AG10803 (cell line): ENCODE data around the gene SFMBT1.

Experiments
- DNase-seq: peaks from one replicate; pipeline ENCODE4 v3.0.0; 2010; ENCODE audit warnings: low read depth
- H3K4me3 ChIP-seq: 2 replicates; pipeline ENCODE4 v1.5.1; 2011; ENCODE audit warnings: mild to moderate bottlenecking, low read length, control low read depth
- TF ChIP-seq, protein P1 (sequence below): conservative IDR thresholded peaks from 2 replicates; pipeline ENCODE4 v1.5.1; 2011; ENCODE audit warnings: mild to moderate bottlenecking, low read length, control low read depth, inconsistent platforms

SFMBT1 gene

DNA sequence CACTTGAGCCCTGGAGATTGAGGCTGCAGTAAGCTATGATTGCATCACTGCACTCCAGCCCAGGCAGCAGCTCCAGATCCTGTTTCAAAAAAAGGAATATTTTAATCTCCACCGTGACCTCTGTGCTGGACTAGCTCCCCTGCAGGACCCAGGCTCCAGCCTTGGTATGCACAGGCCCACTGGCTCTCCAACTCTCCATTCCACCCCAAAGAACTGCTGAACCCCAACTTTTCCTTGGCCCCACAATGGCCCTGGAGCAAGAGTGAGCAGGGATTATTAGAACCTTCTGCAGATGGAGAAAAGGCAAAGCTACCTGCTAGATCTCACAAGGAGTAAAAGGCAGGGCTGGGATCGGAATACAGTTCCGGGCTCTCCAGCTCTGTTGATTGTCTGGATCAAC lies 32.8 kb upstream of the SFMBT1 start:
- DNase-seq: no peak
- TF ChIP-seq, protein P1, sequence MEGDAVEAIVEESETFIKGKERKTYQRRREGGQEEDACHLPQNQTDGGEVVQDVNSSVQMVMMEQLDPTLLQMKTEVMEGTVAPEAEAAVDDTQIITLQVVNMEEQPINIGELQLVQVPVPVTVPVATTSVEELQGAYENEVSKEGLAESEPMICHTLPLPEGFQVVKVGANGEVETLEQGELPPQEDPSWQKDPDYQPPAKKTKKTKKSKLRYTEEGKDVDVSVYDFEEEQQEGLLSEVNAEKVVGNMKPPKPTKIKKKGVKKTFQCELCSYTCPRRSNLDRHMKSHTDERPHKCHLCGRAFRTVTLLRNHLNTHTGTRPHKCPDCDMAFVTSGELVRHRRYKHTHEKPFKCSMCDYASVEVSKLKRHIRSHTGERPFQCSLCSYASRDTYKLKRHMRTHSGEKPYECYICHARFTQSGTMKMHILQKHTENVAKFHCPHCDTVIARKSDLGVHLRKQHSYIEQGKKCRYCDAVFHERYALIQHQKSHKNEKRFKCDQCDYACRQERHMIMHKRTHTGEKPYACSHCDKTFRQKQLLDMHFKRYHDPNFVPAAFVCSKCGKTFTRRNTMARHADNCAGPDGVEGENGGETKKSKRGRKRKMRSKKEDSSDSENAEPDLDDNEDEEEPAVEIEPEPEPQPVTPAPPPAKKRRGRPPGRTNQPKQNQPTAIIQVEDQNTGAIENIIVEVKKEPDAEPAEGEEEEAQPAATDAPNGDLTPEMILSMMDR: no peak
- H3K4me3 ChIP-seq: no peak overlapping the region

DNA sequence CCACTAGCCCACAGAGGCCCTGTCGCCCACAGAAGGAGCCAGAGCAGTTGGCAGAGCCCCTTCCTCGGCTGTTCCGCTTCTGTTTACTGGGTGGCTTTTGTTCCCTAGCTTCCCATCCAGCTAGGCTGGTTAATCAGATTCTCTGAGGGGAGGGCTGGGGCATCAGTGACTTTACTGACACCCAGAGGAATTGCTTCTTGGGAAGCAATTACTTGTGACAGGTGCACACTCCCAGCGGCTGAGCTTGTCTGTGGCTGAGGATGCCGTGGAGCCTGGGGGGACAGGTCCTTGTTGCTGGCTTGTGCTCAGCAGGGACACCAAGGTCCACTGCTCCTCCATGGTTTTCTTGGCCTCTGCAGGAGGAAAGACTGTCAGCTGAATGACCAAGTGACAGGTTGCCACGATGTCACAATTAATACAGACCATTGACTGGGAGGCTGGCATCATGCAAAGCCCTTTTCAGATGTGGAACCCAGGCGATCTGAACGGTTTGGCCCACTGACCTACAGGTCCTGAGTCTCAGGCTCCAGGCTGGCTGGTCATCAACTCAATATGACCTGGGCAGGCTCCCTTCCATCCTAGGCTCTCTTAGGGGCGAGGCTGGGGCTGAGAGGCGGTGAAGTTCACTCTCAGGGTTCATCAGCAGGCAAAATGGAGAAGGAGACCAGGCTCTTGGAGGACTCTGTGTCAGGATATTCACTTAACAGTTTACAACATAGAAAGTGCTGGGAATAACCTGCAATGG lies 31.8 kb upstream of the SFMBT1 start:
- no peak overlapping the region for H3K4me3 ChIP-seq
- TF ChIP-seq, protein P1: no peak
- DNase-seq: no peak

DNA sequence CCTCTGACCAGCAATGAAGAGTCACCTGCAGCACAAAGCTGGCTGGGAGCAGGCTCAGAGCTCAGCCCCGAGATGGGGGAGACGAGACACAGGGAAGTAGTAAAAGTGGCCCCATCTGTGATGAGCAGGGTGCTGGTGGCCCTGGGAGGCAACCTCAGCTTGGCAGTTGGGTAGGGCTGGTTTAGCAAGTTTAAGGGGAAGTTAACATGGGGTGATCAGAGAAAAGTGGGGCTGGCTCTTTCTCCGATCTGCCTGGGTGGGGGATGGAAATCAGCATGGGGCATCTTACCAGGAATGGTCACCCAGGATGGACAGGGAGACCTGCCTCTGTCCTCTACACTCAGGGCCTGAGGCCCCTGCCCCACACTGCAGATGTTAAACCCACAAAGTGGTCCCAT lies 29.9 kb upstream of the SFMBT1 start:
- H3K4me3 ChIP-seq: no peak overlapping the region
- no peak for DNase-seq
- TF ChIP-seq, protein P1: no peak

DNA sequence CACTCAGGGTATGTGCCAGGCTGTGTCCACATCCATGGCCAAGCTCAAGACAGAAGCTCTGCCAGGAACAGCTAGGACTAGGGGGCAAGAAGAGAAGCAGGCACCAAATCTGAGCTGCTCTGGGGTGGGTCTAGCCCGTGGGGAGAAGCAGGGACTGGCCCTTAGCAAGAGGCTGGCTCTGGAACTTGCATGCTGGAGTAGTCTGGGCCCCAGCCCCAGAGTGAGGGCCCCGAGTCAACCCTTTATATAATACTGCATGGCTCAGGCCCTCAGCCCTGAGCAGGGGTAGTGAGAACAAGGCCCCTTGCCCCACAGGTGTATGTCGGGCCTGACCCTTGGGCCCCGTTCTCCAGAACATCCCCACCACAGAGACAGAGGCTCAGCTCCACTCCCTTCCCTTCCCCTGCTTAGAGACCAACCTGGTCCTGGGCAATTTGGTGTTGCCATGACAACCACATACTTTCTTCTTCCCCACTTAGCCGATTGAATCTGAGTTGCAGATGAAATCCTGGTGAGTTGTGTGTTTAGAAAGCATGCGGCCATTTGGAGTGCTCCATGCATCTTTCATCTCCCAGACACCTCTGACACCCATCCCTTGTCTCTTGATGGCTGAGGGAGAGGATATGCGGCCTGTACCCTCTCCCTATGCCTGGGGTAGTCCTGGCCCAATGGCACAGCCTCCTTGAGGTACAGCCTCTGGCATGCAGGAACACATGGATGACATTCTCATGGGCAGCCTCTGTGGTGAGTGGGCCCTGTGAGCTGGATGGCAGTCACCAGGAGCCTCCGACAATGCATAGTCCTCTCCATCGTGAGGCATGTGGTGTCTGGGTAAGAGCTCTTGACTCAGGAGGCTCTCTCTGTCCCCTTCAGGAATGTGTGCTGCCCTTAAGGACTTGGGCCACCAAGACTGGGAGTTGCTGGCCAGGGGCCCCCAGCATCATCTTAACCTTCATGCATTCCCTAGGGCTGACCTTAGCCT lies 29.2 kb upstream of the SFMBT1 start:
- no peak overlapping the region for H3K4me3 ChIP-seq
- DNase-seq: no peak
- TF ChIP-seq, protein P1: no peak

DNA sequence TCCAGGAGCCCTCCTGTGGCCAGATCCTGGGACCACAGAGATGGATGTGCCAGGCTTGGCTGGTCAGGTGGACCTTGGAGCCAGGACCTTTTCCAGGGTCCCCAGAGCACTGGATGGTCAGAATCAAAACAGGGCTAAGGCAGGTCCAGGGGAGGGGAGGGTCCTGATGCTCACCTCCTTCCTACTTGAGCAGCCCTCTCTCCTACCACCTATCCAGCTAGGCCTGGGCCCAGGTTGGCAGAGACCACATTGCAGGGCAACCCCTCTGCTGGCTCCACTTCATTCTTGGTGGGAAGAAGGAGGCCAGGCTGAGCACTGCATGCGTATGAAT lies 28.5 kb upstream of the SFMBT1 start:
- DNase-seq: no peak
- no peak overlapping the region for H3K4me3 ChIP-seq
- TF ChIP-seq, protein P1: no peak

DNA sequence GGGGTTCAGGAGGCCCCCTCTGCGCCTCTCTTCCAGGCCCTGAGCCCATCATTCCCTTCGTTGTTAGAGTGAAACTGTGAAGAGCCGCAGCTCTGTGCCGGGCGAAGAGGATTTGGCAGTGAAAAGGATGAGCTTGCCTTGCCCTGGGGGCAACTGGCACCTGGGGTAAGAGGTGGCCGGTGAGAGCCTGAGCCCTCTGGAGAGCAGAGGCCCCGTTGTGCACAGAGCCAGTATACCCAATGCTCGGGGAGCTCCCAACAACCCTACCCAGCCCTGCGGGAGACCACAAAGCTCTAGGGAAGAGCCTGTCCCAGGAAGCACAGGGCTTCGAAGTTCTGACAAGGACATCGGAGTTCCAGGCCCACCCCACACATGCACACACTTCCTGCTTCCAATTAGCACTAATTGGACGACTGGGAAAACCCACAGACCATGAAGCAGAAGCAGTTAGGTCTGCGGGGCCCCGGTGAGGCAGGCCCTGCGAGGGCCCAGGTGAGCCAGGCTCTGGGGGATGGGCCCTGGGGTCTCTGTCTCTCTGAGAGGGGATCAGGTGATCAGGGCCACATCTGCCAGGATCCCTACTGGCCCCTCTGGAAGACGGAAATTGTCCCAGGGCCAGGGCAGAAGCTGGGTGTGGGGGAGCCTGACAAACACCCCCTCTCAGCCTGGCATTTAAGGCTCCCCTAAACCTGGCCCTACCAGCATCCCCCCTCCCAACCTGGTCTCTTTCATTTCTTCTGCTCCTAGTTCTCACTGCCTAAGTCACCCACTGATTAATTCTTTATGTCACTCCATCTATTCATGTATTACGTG lies 27.9 kb upstream of the SFMBT1 start:
- peak overlapping the region; percentile 65 for H3K4me3 ChIP-seq
- DNase-seq: no peak
- TF ChIP-seq, protein P1: no peak
